Kidney (tissue), 14 donors: ENCODE data around the gene RAI1. TPM values are rescaled to one million over a fixed set of nuclear protein-coding genes. Genes with fewer than 3 reads are reported as not detected.

ENCODE experiments used
- DNase-seq, 5 donors: peaks; one replicate each; pipeline ENCODE4 v3.0.0-alpha.2; 2013 to 2020
- FAIRE-seq: peaks from 2 replicates; lab custom pipeline; 2012; peaks lifted over from hg19 to GRCh38; lab: Jason Lieb, UNC
- H3K27ac ChIP-seq, 2 donors: one replicate each; pipeline ENCODE4 v1.7.0; 2013; ENCODE audit warnings: low read depth in 2 of 2, low read length in 2 of 2, inconsistent platforms in 1 of 2
- H3K27me3 ChIP-seq: one replicate; pipeline ENCODE4 v1.7.1; 2013; ENCODE audit warnings: low read length, inconsistent platforms; ENCODE audit not compliant: control insufficient read depth, insufficient read depth
- H3K36me3 ChIP-seq, 3 donors: one replicate each; pipeline versions ENCODE4 v1.7.0 to v1.7.1; 2013; ENCODE audit warnings: low read length in 3 of 3, control low read depth in 1 of 3, inconsistent platforms in 1 of 3; ENCODE audit not compliant: insufficient read depth in 3 of 3, control insufficient read depth in 2 of 3
- H3K4me1 ChIP-seq, 3 donors: one replicate each; pipeline versions ENCODE4 v1.7.0 to v1.7.1; 2013; ENCODE audit warnings: low read length in 3 of 3, inconsistent platforms in 1 of 3, low read depth in 1 of 3; ENCODE audit not compliant: control insufficient read depth in 2 of 3, insufficient read depth in 2 of 3
- H3K4me3 ChIP-seq, 3 donors: one replicate each; pipeline versions ENCODE4 v1.7.0 to v1.8.1; 2013; ENCODE audit warnings: low read length in 3 of 3, control low read depth in 1 of 3, inconsistent platforms in 1 of 3
- H3K9ac ChIP-seq, 3 donors: one replicate each; pipeline versions ENCODE4 v1.7.0 to v1.7.1; 2013; ENCODE audit warnings: low read length in 3 of 3, control low read depth in 1 of 3, inconsistent platforms in 1 of 3
- H3K9me3 ChIP-seq, 3 donors: one replicate each; pipeline versions ENCODE4 v1.7.0 to v1.7.1; 2013; ENCODE audit warnings: low read length in 3 of 3, control low read depth in 1 of 3, inconsistent platforms in 1 of 3; ENCODE audit not compliant: control insufficient read depth in 2 of 3, insufficient read depth in 1 of 3
- CTCF ChIP-seq: IDR thresholded peaks from 3 replicates; pipeline ENCODE4 v1.5.1; 2012; ENCODE audit warnings: mild to moderate bottlenecking, moderate library complexity, borderline replicate concordance; ENCODE audit not compliant: insufficient read depth; ENCODE audit errors: extremely low read depth
- intact Hi-C: fragments of 100-400 bp; cut with DNase I; formaldehyde crosslinking; loops from one replicate; pipeline ENCODE4 v1.11.1; 2022
- polyA plus RNA-seq: library from polyadenylated mRNA; stranded (reverse); fragments of 350-450 nt; fragmentation: Illumina TruSeq; extraction: RNeasy Lipid Tissue Mini Kit (QIAGEN cat#74804); gene quantifications from one replicate; pipeline ENCODE4 v1.2.3, GENCODE V29; 2014; ENCODE audit warnings: low read depth, low replicate concordance; ENCODE audit not compliant: insufficient read depth
- total RNA-seq: library from RNA; stranded (reverse); fragmentation: NEBNext Ultra II Directional; extraction: Animal tissue kit (Norgen Biotek cat#: 25700); gene quantifications from one replicate; pipeline ENCODE4 v1.2.1, GENCODE V29; 2021
- donor health status: control.
- donor health status: control.
- donor health status: control.
- donor health status: control.
- donor health status: control.
- donor health status: DM: yes; HTN: yes; CAD: no.
- donor health status: Normal renal cell carcinoma (clear cell type).

The RAI1 gene
- total and polyA plus RNA-seq, 2 donors from 2014 or later = 6.7 to 50.5 TPM

DNA sequence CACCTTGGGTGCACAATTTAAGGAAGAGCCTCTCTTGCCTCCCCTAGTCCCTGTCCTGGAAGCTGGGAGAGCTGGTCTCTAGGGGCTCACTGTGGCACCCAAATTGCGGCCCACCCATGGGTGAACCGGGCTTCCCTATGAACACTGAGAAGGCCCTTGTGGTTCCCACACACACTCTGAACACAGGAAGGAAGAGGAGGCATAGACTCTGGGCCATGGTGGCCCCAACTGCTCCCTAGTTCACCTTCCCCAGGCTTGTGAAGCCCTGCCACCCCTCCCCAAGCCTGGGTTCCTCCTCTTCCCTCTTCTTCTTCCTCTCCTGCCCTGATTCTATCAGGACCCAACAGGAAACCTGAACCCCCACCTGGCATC lies 145.1 kb downstream of the RAI1 start:
- no peak overlapping the region for H3K4me3 ChIP-seq
- H3K9me3 ChIP-seq = no peaks in the 10 kb centered on the region
- TF ChIP-seq CTCF = no peak
- DNase-seq = no peak
- intact Hi-C loops = no loop called here
- no peaks in the 10 kb centered on the region for H3K27me3 ChIP-seq
- H3K27ac ChIP-seq = no peak overlapping the region
- H3K9ac ChIP-seq = no peak overlapping the region
- no peaks in the 10 kb centered on the region for H3K36me3 ChIP-seq
- no peak for FAIRE-seq
- H3K4me1 ChIP-seq = peaks cover 2 to 66% (median 44%) of the 10 kb centered on the region in 3 donors

GRCh38 chr17:17826942-17827785 lies 145.9 kb downstream of the RAI1 start:
- H3K27me3 ChIP-seq = no peaks in the 10 kb centered on the region
- H3K9ac ChIP-seq = no peak overlapping the region
- no peaks in the 10 kb centered on the region for H3K9me3 ChIP-seq
- FAIRE-seq = no peak
- intact Hi-C loops = no loop called here
- no peak for TF ChIP-seq CTCF
- peaks cover 2 to 69% (median 51%) of the 10 kb centered on the region in 3 donors for H3K4me1 ChIP-seq
- H3K36me3 ChIP-seq = no peaks in the 10 kb centered on the region
- no peak for DNase-seq
- no peak overlapping the region for H3K4me3 ChIP-seq
- no peak overlapping the region for H3K27ac ChIP-seq

- H3K9me3 ChIP-seq = no peaks in the 10 kb centered on the region
- no peak overlapping the region for H3K4me3 ChIP-seq
- FAIRE-seq = no peak
- TF ChIP-seq CTCF = no peak
- intact Hi-C loops = no loop called here
- H3K27ac ChIP-seq = peak overlapping the region in 1 of 2 donors; percentile 38
- DNase-seq = no peak
- no peak overlapping the region for H3K9ac ChIP-seq
- H3K27me3 ChIP-seq = no peaks in the 10 kb centered on the region
- H3K36me3 ChIP-seq = no peaks in the 10 kb centered on the region
- H3K4me1 ChIP-seq = peaks cover 2 to 62% (median 54%) of the 10 kb centered on the region in 3 donors
Observed at GRCh38 chr17:17827826-17828621, 146.8 kb downstream of the RAI1 start.
